ENCODE measurements around the gene PACRG.

The PACRG gene

GRCh38 chr6:163333038-163333437 is 605.3 kb downstream of the PACRG start (continued):
- no peak for TF ChIP-seq POU6F1 (CRISPR knock-in tag; IDR thresholded peaks at IDR 0.05; ENCODE audit: borderline replicate concordance, low read depth)
- TF ChIP-seq ESRRG (CRISPR knock-in tag; IDR thresholded peaks at IDR 0.05), result no peak
- no peak for TF ChIP-seq ISL1 (CRISPR knock-in tag; IDR thresholded peaks at IDR 0.05)
- TF ChIP-seq BACH2 (CRISPR knock-in tag; IDR thresholded peaks at IDR 0.05; ENCODE audit: borderline replicate concordance), result no peak
- TF ChIP-seq PPARA (CRISPR knock-in tag; IDR thresholded peaks at IDR 0.05; ENCODE audit: borderline replicate concordance), result no peak
- no peak for TF ChIP-seq PATZ1 (CRISPR knock-in tag; IDR thresholded peaks at IDR 0.05; ENCODE audit: borderline replicate concordance)

GRCh38 chr6:163333701-163334663 is 606.2 kb downstream of the PACRG start:
- no peak for TF ChIP-seq POU6F1 (CRISPR knock-in tag; IDR thresholded peaks at IDR 0.05; ENCODE audit: borderline replicate concordance, low read depth)
- no peak for TF ChIP-seq BACH2 (CRISPR knock-in tag; IDR thresholded peaks at IDR 0.05; ENCODE audit: borderline replicate concordance)
- no peak for TF ChIP-seq CSRNP3 (CRISPR knock-in tag; IDR thresholded peaks at IDR 0.05)
- no peak for TF ChIP-seq SNAI2 (CRISPR knock-in tag; IDR thresholded peaks at IDR 0.05)
- TF ChIP-seq PPARA (CRISPR knock-in tag; IDR thresholded peaks at IDR 0.05; ENCODE audit: borderline replicate concordance), result no peak
- TF ChIP-seq ZC3H10 (CRISPR knock-in tag; IDR thresholded peaks at IDR 0.05), result no peak
- no peak for TF ChIP-seq CSDC2 (CRISPR knock-in tag; IDR thresholded peaks at IDR 0.05)
- no peak for ATAC-seq

- ATAC-seq, result no peak
- TF ChIP-seq BACH2 (CRISPR knock-in tag; IDR thresholded peaks at IDR 0.05; ENCODE audit: borderline replicate concordance), result no peak
- no peak for TF ChIP-seq ZNF8 (CRISPR knock-in tag; IDR thresholded peaks at IDR 0.05)
- no peak for TF ChIP-seq PATZ1 (CRISPR knock-in tag; IDR thresholded peaks at IDR 0.05; ENCODE audit: borderline replicate concordance)
- TF ChIP-seq TCF4 (CRISPR knock-in tag; IDR thresholded peaks at IDR 0.05; ENCODE audit: borderline replicate concordance), result no peak
- no peak for TF ChIP-seq ZC3H10 (CRISPR knock-in tag; IDR thresholded peaks at IDR 0.05)
- no peak for TF ChIP-seq SNAI2 (CRISPR knock-in tag; IDR thresholded peaks at IDR 0.05)
- TF ChIP-seq PPARA (CRISPR knock-in tag; IDR thresholded peaks at IDR 0.05; ENCODE audit: borderline replicate concordance), result no peak
- TF ChIP-seq ARNTL (CRISPR knock-in tag; IDR thresholded peaks at IDR 0.05; ENCODE audit: borderline replicate concordance, low read depth), result no peak
- TF ChIP-seq POU6F1 (CRISPR knock-in tag; IDR thresholded peaks at IDR 0.05; ENCODE audit: borderline replicate concordance, low read depth), result no peak
- TF ChIP-seq TSHZ2 (CRISPR knock-in tag; IDR thresholded peaks at IDR 0.05), result no peak
- no peak for TF ChIP-seq CSRNP3 (CRISPR knock-in tag; IDR thresholded peaks at IDR 0.05)
- no peak for TF ChIP-seq CSDC2 (CRISPR knock-in tag; IDR thresholded peaks at IDR 0.05)
- no peak for TF ChIP-seq RARB (CRISPR knock-in tag; IDR thresholded peaks at IDR 0.05)
- no peak for TF ChIP-seq CREB5 (CRISPR knock-in tag; IDR thresholded peaks at IDR 0.05; ENCODE audit: low read depth)
These were observed 607.3 kb downstream of the PACRG start for GRCh38 chr6:163335056-163335455.
